Mesenchymal stem cell (in vitro differentiated cells and primary cell): ENCODE data around the gene SAXO1. TPM values are rescaled to one million over a fixed set of nuclear protein-coding genes. Genes with fewer than 3 reads are reported as not detected.

Experiments used
- small RNA-seq: library from polyadenylated mRNA; stranded (forward); fragments of <200 nt; extraction: miRNeasy Mini kit (QIAGEN cat#:217004); gene quantifications from one replicate; pipeline ENCODE3, GENCODE V24; 2013; ENCODE audit warnings: low read depth

The SAXO1 gene

Small RNA genes lying within 50 kb of the gene (small RNA-seq; reads per million reads assigned to genes)
- gene RNU6-264P, result not detected
- 6.3 reads per million, percentile 65 among the genes with 10 or more reads in this experiment for gene SCARNA8
